ENCODE measurements around the gene RFNG. TPM values are rescaled to one million over a fixed set of nuclear protein-coding genes. Genes with fewer than 3 reads are reported as not detected.

The RFNG gene
- total RNA-seq, 2 donors from 2014 or later = 30.6 to 32.1 TPM

GRCh38 chr17:82004517-82005455 is 46.8 kb downstream of the RFNG start:
- Histone ChIP-seq H3K9me3 (no peaks in the 10 kb centered on the region), H3K36me3 (no peaks in the 10 kb centered on the region), H3K4me3 (no peak overlapping the region), H3K27me3 (no peaks in the 10 kb centered on the region), H3K9ac (ENCODE audit: low read depth in 2 of 2, low read length in 2 of 2) (no peak overlapping the region), H3K4me1 (no peaks in the 10 kb centered on the region), H3K27ac (no peak overlapping the region)
- no peak for TF ChIP-seq CTCF (IDR thresholded peaks at IDR 0.05)
- no peak for DNase-seq
- intact Hi-C loops (cut with DNase I) = no loop called here

- Histone ChIP-seq H3K4me3 (no peak overlapping the region), H3K27ac (no peak overlapping the region), H3K36me3 (no peaks in the 10 kb centered on the region), H3K9ac (ENCODE audit: low read depth in 2 of 2, low read length in 2 of 2) (no peak overlapping the region), H3K4me1 (no peaks in the 10 kb centered on the region), H3K27me3 (no peaks in the 10 kb centered on the region), H3K9me3 (no peaks in the 10 kb centered on the region)
- no peak for TF ChIP-seq CTCF (IDR thresholded peaks at IDR 0.05)
- intact Hi-C loops (cut with DNase I) = no loop called here
- DNase-seq = no peak
Measured at GRCh38 chr17:82003411-82004381, 47.9 kb downstream of the RFNG start.

DNA sequence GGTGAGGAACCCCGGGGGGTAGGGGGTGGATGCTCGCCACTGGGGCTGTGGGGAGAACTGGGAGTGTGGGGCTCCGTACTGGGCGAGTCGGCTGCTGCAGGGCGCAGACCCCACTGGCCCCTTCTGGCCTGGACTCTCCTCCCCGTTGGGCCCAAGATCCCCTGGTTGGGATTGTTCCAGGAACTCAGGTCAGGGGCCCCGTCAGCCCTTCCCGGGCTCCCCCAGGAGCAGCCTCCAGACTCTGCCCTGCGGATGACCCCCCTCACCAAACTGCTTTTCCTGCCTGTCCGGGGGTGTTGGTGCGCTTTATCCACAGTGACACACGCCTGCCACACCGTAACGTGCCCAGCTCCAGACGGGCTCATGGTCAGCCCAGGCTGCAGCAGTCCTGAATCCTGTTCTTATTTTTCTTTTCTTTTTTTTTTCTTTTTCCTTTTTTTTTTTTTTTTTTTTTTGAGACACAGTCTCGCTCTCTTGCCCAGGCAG is 50.0 kb downstream of the RFNG start:
- Histone ChIP-seq H3K9ac (ENCODE audit: low read depth in 2 of 2, low read length in 2 of 2) (no peak overlapping the region), H3K4me3 (no peak overlapping the region), H3K27ac (no peak overlapping the region), H3K27me3 (no peaks in the 10 kb centered on the region), H3K36me3 (no peaks in the 10 kb centered on the region), H3K9me3 (no peaks in the 10 kb centered on the region), H3K4me1 (no peaks in the 10 kb centered on the region)
- intact Hi-C loops (cut with DNase I) = no loop called here
- no peak for DNase-seq
- TF ChIP-seq CTCF (IDR thresholded peaks at IDR 0.05) = no peak

GRCh38 chr17:82000803-82001570 is 50.6 kb downstream of the RFNG start:
- H3K27me3 ChIP-seq = no peaks in the 10 kb centered on the region
- no peaks in the 10 kb centered on the region for H3K4me1 ChIP-seq
- H3K36me3 ChIP-seq = no peaks in the 10 kb centered on the region
- TF ChIP-seq CTCF (IDR thresholded peaks at IDR 0.05) = no peak
- DNase-seq = no peak
- intact Hi-C loops (cut with DNase I) = no loop called here
- no peak overlapping the region for H3K9ac ChIP-seq (ENCODE audit: low read depth in 2 of 2, low read length in 2 of 2)
- no peak overlapping the region for H3K27ac ChIP-seq
- no peaks in the 10 kb centered on the region for H3K9me3 ChIP-seq
- no peak overlapping the region for H3K4me3 ChIP-seq

Measured in colonic mucosa (tissue), 4 donors.